Spinal cord (tissue), 10 donors: ENCODE results near the gene TUBG1. TPM values are rescaled to one million over a fixed set of nuclear protein-coding genes. Genes with fewer than 3 reads are reported as not detected.

Experiments used
- DNase-seq, 6 donors: peaks; one replicate each; pipeline versions ENCODE4 v3.0.0 to v3.0.0-alpha.2; 2013 to 2015; ENCODE audit warnings: low spot score in 6 of 6, low read depth in 4 of 6
- H3K27ac ChIP-seq: one replicate; pipeline ENCODE4 v1.5.1; 2013; ENCODE audit warnings: low read depth, low read length, control low read depth
- H3K27me3 ChIP-seq: one replicate; pipeline ENCODE4 v1.6.1; 2013; ENCODE audit warnings: low read length; ENCODE audit not compliant: control insufficient read depth, insufficient read depth
- H3K36me3 ChIP-seq: one replicate; pipeline ENCODE4 v1.6.1; 2013; ENCODE audit warnings: low read length; ENCODE audit not compliant: control insufficient read depth, insufficient read depth
- H3K4me1 ChIP-seq: one replicate; pipeline ENCODE4 v1.6.1; 2013; ENCODE audit warnings: low read length; ENCODE audit not compliant: control insufficient read depth, insufficient read depth
- H3K4me3 ChIP-seq: one replicate; pipeline ENCODE4 v1.5.1; 2013; ENCODE audit warnings: low read depth, low read length, control low read depth
- H3K9me3 ChIP-seq: one replicate; pipeline ENCODE4 v1.6.1; 2013; ENCODE audit warnings: low read length; ENCODE audit not compliant: control insufficient read depth, insufficient read depth
- WGBS: methylation state at CpG from one replicate; pipeline ENCODE4 v1.1.5; 2013; ENCODE audit warnings: missing lambda C conversion rate; ENCODE audit not compliant: insufficient coverage; 5-methylcytosine and 5-hydroxymethylcytosine counted together
- polyA plus RNA-seq, 2 donors: library from polyadenylated mRNA; unstranded; fragments of 120-200 nt; gene quantifications; one replicate each; pipeline ENCODE4 v1.2.1, GENCODE V29; 2013; ENCODE audit not compliant: insufficient read length in 2 of 2
- total RNA-seq, 2 donors: library from RNA; depleted of rRNA in 1 of 2; stranded (reverse); fragments of 120-200 nt in 1 of 2; fragments of >200 nt in 1 of 2; gene quantifications; one replicate each; pipeline versions ENCODE4 v1.2.3 to v1.2.4, GENCODE V29; 2013 to 2014
- donor health status: healthy.

Gene TUBG1
- total and polyA plus RNA-seq, 4 donors, result 17.0 to 67.4 (median 49.9) TPM

GRCh38 chr17:42577532-42578281, 31.8 kb upstream of the TUBG1 start, which contains the start of gene PSMC3IP:
TSS of gene PSMC3IP (minus strand) at chr17:42577729. CDS start at chr17:42577686, 43 bp downstream.
- H3K36me3 ChIP-seq, result peaks cover 61% of the 10 kb centered on the region

GRCh38 chr17:42578282-42578869, 31.1 kb upstream of the TUBG1 start:
- no peaks in the 10 kb centered on the region for H3K27me3 ChIP-seq
- H3K36me3 ChIP-seq, result peaks cover 60% of the 10 kb centered on the region
- peak overlapping the region; percentile 92 for H3K27ac ChIP-seq
- DNase-seq, result peak in 3 of 6 donors; percentile 66 to 90 (median 86)
- peaks cover 26% of the 10 kb centered on the region for H3K4me1 ChIP-seq
- WGBS, result under 1% methylated on average over 15 of the region's 20 CpGs
- H3K9me3 ChIP-seq, result no peaks in the 10 kb centered on the region
- peak overlapping the region; percentile 88 for H3K4me3 ChIP-seq

More at GRCh38 chr17:42577532-42578281, 31.8 kb upstream of the TUBG1 start, which contains the start of gene PSMC3IP:
- WGBS, result under 1% methylated on average over 52 of the region's 52 CpGs
- Histone ChIP-seq H3K27me3 (no peaks in the 10 kb centered on the region), H3K4me1 (peaks cover 26% of the 10 kb centered on the region), H3K27ac (peak within 1 kb of the TSS; percentile 92), H3K4me3 (peak within 1 kb of the TSS; percentile 88), H3K9me3 (no peaks in the 10 kb centered on the region)
- DNase-seq, result peak in 5 of 6 donors; percentile 84 to 98 (median 91)

GRCh38 chr17:42579794-42580551, 29.5 kb upstream of the TUBG1 start:
- H3K9me3 ChIP-seq, result no peaks in the 10 kb centered on the region
- H3K4me1 ChIP-seq, result peaks cover 26% of the 10 kb centered on the region
- peaks cover 59% of the 10 kb centered on the region for H3K36me3 ChIP-seq
- 88% methylated on average over 1 of the region's 2 CpGs for WGBS
- no peaks in the 10 kb centered on the region for H3K27me3 ChIP-seq
- no peak for DNase-seq
- no peak overlapping the region for H3K27ac ChIP-seq
- no peak overlapping the region for H3K4me3 ChIP-seq

- Histone ChIP-seq H3K27me3 (no peaks in the 10 kb centered on the region), H3K27ac (no peak overlapping the region), H3K4me3 (no peak overlapping the region), H3K4me1 (peaks cover 20% of the 10 kb centered on the region), H3K36me3 (peaks cover 64% of the 10 kb centered on the region), H3K9me3 (no peaks in the 10 kb centered on the region)
- WGBS, result 91% methylated on average over 9 of the region's 10 CpGs
- DNase-seq, result no peak
Observed at GRCh38 chr17:42581744-42582270, 27.7 kb upstream of the TUBG1 start.

- DNase-seq, result no peak
- Histone ChIP-seq H3K27me3 (no peaks in the 10 kb centered on the region), H3K4me1 (no peaks in the 10 kb centered on the region), H3K9me3 (no peaks in the 10 kb centered on the region), H3K4me3 (no peak overlapping the region), H3K27ac (no peak overlapping the region), H3K36me3 (peaks cover 74% of the 10 kb centered on the region)
- 86% methylated on average over 9 of the region's 9 CpGs for WGBS
Observed at GRCh38 chr17:42584880-42585279, 24.6 kb upstream of the TUBG1 start.

GRCh38 chr17:42585353-42585752, 24.1 kb upstream of the TUBG1 start:
- Histone ChIP-seq H3K27me3 (no peaks in the 10 kb centered on the region), H3K4me3 (no peak overlapping the region), H3K27ac (no peak overlapping the region), H3K36me3 (peaks cover 74% of the 10 kb centered on the region), H3K4me1 (no peaks in the 10 kb centered on the region), H3K9me3 (no peaks in the 10 kb centered on the region)
- 100% methylated on average over 1 of the region's 1 CpG for WGBS
- no peak for DNase-seq

- H3K9me3 ChIP-seq, result no peaks in the 10 kb centered on the region
- H3K4me3 ChIP-seq, result no peak overlapping the region
- 100% methylated on average over 2 of the region's 7 CpGs for WGBS
- peaks cover 70% of the 10 kb centered on the region for H3K36me3 ChIP-seq
- no peaks in the 10 kb centered on the region for H3K27me3 ChIP-seq
- H3K27ac ChIP-seq, result no peak overlapping the region
- no peak for DNase-seq
- H3K4me1 ChIP-seq, result no peaks in the 10 kb centered on the region
Observed at GRCh38 chr17:42586514-42587230, 22.8 kb upstream of the TUBG1 start.

- Histone ChIP-seq H3K9me3 (no peaks in the 10 kb centered on the region), H3K27ac (no peak overlapping the region), H3K27me3 (no peaks in the 10 kb centered on the region), H3K4me1 (no peaks in the 10 kb centered on the region), H3K36me3 (peaks cover 37% of the 10 kb centered on the region), H3K4me3 (no peak overlapping the region)
- WGBS, result 100% methylated on average over 2 of the region's 2 CpGs
- no peak for DNase-seq
Observed at GRCh38 chr17:42590886-42591285, 18.6 kb upstream of the TUBG1 start.

GRCh38 chr17:42591411-42591810, 18.1 kb upstream of the TUBG1 start:
- Histone ChIP-seq H3K4me1 (no peaks in the 10 kb centered on the region), H3K27me3 (no peaks in the 10 kb centered on the region), H3K27ac (no peak overlapping the region), H3K36me3 (peaks cover 38% of the 10 kb centered on the region), H3K9me3 (no peaks in the 10 kb centered on the region), H3K4me3 (no peak overlapping the region)
- 90% methylated on average over 2 of the region's 9 CpGs for WGBS
- peak in 1 of 6 donors; percentile 13 for DNase-seq
